GM19397 (cell line): ENCODE measurements around the gene CD81.
"Not testable (repeated sequence)": the region's sequence is repeated elsewhere in the genome, so short reads cannot be mapped to it uniquely, and the experiment has no call there.

ENCODE experiments used
- ATAC-seq: cut with Tn5 transposase; IDR thresholded peaks from one replicate; pipeline ENCODE4 v1.9.1; 2021; ENCODE audit warnings: mild to moderate bottlenecking, moderate library complexity; ENCODE audit not compliant: unreplicated experiment

CD81 gene, protein sequence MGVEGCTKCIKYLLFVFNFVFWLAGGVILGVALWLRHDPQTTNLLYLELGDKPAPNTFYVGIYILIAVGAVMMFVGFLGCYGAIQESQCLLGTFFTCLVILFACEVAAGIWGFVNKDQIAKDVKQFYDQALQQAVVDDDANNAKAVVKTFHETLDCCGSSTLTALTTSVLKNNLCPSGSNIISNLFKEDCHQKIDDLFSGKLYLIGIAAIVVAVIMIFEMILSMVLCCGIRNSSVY

DNA sequence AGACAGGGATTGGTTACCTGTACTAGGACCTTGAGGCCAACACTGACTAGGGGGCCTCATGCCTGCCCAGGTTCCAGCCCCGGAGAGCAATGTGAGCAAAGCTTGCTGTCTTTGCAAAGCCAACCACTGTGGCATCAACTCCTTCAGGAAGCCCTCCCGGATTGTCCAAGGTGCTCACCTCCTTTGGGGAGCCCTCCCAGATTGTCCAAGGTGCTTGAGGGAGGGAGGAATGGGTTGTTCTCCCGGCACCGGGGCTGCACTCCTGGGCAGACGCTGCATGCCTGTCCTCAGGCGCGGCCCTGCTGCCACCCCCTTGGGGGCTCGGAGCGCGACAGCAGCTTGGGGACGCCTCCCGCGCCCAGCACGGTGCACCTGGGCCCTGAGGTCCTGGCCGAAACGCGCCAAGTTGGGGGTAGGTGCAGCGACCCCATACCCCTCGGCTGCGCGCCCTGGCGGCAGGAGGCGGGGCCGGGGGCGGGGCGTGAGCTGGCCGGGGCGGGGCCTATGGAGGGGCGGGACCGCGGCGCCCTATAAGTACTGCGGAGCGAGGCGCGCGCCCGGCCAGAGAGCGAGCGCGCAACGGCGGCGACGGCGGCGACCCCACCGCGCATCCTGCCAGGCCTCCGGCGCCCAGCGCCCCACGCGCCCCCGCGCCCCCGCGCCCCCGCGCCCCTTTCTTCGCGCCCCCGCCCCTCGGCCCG is at the start of gene CD81:
Gene CD81 (plus strand): TSS at position 560 of the 701 bp plus-strand sequence. CDS start 240 bp downstream, outside the sequence.
- peak; percentile 56 for ATAC-seq

DNA sequence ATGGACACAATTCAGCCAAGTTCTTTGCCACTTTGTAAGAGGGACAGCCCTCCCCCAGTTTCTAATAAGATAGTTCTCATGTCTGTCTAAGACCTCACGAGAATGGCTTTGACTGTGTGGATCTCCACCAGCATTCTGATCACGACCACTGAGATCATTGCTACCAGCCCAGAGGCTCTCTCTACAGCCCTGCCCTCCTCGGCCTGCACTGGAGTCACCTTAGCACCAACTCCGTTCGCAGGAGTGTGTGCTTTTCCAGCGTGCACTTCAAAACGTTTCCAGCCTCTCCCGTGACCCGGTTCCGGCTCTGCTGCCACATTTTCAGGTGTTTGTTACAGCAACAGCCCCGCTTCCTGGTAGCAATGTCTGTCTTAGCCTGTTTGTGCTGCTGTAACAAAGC is 49.1 kb upstream of the CD81 start:
- ATAC-seq = no peak

DNA sequence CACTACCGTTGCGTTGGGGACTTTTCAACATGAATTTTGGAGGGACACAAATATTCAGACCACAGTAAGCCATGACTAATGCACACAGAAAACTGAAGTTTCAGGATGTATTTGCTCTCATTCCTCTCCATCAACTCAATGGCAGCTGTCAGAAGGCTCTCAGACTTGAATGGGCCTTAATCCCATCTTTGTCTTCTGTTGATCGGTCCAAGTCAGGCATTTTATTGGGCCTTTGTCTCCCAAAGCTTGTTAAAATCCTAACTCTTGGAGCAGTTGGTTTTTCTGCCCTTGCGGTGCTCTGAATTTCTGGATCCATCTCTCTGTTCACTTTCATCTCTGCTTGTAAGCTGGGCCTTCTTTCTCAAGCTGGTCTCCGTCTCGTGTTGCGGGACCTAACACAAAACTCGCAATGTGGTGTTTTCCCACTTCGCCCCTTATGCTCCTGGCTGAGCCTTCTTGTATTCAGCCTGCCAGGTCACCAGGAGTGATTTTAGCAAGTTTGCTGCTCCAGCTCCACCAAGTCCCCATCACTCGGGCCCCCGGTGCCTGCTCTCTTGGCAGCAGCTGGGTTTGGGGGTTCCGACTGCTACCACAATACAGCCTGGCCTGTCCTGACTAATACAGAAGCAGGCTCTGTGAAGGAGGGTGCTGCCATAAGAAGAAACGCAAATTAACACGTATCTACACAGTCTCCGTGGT is 48.3 kb upstream of the CD81 start:
- no peak for ATAC-seq

DNA sequence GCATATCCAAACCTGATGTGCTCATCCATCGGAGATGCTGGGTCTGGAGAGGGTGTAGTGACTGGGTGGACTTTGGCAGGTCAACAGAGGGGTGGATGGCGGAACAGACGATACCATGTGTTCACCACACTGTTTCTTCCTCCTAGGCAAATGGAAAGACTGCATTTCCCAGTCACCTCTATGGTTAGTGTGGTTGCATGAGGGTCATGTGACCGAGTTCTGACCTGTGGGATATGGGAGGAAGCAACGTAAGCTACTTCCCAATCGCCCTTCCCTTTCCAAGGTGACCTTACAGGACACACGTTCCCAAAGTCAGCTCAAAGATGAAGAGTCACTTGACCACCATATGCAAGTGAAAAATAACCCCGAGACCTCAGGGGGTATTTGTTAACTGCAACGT is 47.6 kb upstream of the CD81 start:
- no peak for ATAC-seq

DNA sequence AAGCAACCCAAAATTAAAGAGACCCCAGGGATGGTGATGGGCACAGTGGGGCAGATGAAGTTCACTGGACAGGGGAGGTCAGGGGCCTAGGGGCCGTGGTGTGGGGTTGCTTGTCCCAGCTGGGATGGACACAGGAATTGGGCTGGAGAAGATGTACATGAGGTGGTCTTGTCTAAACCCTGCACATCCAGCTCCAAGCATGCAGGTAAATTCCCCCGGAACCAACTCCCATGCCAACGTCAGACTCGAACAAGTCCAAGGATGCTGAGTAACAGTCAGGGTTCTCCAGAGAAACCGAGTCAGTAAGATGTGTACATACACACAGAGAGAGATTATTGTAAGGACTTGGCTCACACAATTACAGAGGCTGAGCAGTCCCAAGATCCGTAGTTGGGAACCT is 46.4 kb upstream of the CD81 start:
- no peak for ATAC-seq

DNA sequence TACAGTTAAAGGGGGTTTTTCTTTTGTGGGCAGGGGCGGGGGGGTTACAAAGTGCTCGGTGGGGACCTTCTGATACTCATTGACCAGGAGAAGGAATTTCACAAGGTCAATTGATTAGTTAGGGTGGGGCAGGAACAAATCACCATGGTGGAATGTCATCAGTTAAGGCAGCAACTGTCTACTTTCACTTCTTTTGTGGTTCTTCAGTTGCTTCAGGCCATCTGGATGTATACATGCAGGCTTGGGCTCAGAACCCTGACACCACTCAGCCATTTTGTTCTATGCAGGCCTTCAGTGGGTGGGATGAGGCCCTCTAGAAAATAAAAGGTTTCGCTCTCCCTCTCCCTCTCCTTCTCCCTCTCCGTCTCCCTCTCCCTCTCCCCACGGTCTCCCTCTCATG is 45.7 kb upstream of the CD81 start:
- no peak for ATAC-seq

DNA sequence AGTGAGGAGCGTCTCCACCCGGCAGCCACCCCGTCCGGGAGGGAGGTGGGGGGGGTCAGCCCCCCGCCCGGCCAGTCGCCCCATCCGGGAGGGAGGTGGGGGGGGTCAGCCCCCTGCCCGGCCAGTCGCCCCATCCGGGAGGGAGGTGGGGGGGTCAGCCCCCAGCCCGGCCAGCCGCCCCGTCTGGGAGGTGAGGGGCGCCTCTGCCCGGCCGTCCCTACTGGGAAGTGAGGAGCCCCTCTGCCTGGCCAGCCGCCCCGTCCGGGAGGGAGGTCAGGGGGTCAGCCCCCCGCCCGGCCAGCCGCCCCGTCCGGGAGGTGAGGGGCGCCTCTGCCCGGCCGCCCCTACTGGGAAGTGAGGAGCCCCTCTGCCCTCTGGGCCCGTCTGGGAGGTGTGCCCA is 44.5 kb upstream of the CD81 start:
- ATAC-seq = not testable (repeated sequence)

DNA sequence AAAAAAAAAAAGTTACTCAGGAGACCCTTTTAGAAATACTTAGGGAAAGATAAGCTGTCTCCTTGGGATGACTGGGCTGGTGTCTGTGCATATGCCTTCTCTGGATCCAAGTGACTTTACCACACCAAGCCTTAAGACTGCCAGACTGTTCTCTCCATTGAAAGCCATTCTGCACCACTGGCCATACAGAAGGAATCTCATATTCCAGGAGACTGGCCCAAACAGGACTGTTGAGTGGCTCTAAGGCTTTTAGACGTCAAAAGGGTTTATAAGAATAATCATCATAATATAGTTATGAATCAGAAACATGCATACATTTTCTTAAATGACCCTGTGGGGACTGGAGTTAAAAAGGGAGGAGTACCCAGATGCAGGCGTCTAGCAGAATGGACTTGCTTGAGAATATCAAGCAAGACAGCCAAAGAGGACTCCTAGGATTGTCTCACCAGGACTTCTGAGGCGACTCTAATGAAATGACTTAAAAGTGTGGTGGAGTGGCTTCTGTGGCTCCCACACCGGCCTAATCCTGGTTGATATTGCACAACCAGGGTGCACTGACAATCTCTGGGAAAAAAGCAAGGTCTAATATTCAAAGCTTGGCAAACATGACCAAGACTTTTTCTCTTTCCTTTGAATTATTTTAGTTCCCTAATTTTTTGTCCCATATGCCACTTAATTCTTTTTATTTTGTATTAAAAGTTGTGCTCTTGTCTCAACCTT is 43.5 kb upstream of the CD81 start:
- ATAC-seq = not testable (repeated sequence)

DNA sequence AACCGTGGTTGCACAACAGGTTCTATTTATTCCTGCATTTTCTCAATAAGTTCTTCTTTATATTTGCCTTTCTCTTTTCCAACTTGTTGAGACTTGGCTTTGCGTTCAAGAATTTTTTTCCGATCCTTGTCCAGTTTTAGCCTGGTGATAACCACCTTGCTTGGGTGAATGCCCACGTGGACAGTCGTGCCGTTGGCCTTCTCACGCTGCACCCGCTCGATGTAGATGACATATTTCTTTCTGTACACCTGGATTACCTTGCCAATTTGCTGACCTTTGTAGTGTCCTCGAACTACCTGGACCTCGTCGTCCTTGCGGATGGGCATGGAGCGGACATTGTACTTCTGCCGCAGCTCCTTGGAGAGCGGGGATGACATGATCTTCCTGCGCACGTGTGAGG is 41.8 kb upstream of the CD81 start:
- ATAC-seq = not testable (repeated sequence)

DNA sequence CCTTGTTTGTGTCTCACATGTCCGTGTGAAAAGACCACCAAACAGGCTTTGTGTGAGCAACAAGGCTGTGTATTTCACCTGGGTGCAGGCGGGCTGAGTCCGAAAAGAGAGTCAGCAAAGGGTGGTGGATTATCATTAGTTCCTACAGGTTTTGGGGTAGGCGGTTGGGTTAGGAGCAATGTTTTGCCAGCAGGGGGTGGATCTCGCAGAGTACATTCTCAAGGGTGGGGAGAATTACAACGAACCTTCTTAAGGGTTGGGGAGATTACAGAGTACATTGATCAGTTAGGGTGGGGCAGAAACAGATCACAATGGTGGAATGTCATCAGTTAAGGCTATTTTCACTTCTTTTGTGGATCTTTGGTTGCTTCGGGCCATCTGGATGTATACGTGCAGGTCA is 38.4 kb upstream of the CD81 start:
- not testable (repeated sequence) for ATAC-seq

DNA sequence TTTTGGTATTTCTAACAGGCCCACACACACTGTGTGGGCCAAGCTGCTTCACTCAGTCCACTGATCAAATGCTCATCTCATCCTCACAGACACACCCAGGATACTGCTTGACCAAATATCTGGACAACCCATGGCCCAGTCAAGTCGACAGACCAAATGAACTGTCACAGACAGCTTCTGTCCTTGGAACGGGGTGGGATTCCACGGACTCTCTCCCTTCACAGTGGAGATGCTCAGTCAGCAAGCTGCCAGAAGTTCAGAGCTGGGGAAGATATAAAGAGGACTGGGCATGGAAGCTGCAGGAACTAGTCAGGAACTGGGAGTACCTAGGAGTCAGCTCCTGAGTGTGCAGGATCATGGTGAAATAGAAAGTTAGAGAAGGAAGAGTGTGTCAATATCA is 34.6 kb upstream of the CD81 start:
- no peak for ATAC-seq

DNA sequence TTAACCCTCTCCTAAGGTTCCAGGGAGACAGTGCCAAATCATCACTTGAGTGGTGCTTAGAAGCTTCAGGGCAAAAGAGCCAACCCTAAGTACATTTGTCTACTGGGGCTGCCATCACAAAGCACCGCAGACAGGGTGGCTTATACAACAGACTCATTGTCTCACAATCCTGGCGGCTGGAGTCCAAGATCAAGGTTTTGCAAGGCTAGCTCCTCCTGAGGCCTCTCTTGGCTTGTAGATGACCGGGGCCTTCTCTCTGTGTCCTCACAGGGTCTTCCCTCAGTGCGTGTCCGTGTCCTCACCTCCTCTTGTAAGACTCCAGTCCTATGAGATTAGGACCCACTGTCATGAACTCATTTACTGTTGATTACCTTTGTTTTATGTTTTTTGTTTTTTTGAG is 34.1 kb upstream of the CD81 start:
- ATAC-seq = no peak

DNA sequence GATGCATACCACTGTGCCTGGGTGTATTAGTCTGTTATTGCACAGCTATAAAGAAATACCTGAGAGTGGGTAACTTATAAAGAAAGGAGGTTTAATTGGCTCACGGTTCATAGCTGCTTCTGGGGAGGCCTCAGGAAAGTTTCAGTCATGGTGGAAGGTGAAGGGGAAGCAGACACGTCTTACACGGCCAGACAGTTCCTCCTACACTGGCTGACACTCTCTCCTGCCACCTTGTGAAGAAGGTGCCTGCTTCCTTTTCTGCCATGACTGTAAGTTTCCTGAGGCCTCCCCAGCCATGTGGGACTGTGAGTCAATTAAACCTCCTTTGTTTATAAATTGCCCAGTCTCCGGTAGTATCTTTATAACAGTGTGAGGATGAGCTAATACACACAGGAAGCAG is 33.6 kb upstream of the CD81 start:
- no peak for ATAC-seq

DNA sequence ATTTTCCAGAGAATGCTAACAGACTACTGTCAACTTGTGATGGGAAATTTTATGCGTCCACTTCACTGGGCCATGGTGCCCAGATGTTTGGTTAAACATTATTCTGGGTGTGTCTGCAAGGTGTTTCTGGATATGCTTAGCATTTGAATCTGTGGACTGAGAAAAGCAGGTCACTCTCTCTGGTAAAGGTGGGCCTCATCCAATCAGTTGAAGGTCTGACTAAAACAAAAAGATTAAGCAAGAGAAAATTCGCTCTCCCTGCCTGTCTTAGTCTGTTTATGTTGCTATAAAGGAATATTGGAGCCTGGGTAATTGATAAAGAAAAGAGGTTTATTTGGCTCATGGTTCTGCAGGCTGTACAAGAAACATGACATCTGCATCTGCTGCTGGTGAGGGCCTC is 32.1 kb upstream of the CD81 start:
- no peak for ATAC-seq

DNA sequence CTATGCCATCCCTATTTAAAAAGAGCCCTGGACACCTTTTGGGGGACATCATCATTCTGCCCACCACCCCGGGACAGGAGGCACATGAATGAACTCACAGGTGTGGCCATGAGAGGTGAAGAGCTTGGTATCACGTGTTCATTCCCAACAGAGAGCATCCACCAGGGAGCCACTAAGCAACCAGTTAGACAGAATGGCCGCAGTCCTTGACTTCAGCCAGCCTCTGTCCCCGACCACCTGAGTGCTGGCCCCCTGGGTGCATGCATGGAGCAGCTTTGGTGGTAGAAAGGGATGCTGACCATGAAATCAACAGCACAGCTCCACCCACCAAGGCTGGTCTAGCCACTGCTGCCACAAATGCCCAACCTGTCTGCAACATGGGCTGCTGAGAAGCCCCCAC is 31.1 kb upstream of the CD81 start:
- ATAC-seq = no peak

DNA sequence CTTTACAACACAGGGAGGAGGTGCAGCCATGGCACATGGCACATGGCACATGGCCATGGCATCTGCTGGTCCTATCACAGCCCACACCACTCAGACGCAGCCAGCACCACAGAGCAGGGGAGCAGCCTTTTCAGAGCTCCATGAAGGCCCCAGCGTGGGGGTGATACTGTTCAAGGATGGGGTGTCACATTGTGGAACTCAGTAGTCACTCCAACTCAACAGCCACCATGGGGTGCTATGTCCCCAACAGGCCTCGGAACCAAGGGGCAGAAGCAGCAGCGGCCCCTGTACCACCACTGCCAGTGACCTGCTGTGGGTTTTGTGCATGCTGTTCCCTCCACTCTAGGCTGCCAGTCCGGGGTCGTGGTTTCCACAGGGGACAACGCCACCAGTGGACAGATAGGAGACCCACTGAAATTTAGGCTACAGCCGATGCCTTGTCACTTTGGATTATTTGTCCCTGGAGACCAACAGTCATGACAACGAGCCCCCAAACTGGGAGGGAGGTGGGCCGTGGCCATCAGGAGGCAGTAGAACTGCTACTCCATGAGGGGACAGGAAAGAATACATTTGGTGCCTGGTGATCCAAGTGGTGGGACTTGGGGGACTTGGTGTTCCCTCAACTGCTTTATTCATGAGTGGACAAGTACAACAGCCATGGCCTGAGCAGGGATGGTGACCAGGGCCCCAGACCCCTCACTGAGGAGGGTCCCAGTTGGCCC is 30.4 kb upstream of the CD81 start:
- ATAC-seq = no peak

DNA sequence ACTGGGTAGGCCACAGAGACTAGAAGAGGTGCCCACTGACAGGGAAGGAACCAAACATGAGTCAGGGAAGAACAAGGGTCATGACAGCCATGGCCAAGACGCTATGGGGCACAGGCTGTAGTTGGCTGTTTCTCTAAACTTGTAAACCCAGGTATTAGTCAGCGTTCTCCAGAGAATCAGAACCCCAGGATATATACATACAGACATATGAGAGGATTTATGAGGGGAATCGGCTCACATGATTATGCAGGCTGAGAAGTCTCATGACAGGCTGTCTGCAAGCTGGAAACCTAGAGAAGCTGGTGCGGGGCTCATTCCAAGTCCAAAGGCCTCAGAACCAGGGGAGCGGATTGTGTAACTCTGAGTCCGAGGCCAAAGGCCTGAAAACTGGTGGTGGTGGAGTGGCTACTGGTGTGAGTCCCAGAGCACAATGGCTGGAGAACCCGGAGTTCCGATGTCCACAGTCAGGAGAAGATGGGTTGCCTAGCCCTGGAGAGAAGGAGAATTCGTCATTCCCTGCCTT is 29.7 kb upstream of the CD81 start:
- no peak for ATAC-seq

DNA sequence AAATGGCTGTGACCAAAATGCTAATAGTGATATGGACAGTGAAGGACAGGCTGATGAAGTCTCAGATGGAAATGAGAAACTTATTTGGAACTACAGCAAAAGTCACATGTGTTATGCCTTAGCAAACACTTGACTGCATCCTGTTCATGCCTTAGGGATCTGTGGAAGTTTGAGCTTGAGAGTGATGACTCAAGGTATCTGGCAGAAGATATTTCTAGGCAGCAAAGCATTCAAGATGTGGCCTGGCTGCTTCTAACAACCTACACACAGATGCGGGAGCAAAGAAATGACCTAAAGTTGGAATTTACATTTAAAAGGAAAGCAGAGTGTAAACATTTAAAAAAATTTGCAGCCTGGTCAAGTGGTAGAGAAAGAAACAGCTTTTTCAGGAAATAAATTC is 28.1 kb upstream of the CD81 start:
- no peak for ATAC-seq

DNA sequence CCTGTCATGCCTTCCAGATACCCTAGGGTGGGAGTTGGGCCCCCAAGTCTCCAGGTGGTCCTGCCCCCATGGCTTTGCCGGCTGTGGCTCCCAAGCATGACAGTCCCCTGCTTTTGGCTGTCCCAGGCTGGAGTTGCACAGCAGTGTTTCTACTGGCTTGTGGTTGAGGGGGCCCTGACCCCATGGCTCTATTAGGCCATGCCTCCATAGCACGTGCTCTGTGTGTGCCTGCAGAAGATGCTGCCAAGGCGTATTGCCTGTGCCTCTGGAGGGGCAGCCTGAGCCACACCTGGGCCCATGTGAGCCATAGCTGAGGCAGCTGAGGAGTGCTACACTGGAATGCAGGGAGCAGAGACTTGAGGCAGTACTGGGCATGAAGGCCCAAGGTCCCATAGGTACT is 25.4 kb upstream of the CD81 start:
- no peak for ATAC-seq

DNA sequence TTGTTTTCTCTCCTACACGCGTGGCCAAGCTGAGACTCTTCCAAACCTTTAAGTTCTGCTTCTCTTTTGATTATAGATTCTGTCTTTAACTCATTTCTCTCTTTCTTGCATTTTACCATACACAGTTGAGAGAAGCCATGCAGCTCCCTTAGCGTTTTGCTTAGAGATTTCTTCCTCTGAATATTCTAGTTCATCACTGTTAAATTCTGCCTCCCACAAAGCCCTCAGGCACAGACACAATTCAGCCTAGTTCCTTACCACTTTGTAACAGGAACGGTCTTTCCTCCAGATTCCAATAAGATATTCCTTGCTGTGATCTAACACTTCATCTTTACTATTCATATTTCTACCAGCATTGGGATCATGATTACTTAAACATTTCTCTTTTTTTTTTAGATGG is 24.7 kb upstream of the CD81 start:
- ATAC-seq = no peak
